GM12892 (cell line): ENCODE results near the gene ELOVL5.
"Not testable (repeated sequence)": the region's sequence is repeated elsewhere in the genome, so short reads cannot be mapped to it uniquely, and the experiment has no call there.

Experiments used
- DNase-seq: peaks from one replicate; pipeline ENCODE4 v3.0.0; 2011; ENCODE audit not compliant: insufficient read length
- FAIRE-seq: peaks from 2 replicates; lab custom pipeline; 2011; peaks lifted over from hg19 to GRCh38; lab: Jason Lieb, UNC
- POLR2A ChIP-seq: IDR thresholded peaks from 2 replicates; pipeline ENCODE4 v1.6.1; 2011; ENCODE audit warnings: low read depth, low read length, control low read depth
- POLR2AphosphoS5 ChIP-seq: IDR thresholded peaks from 2 replicates; pipeline ENCODE4 v1.6.1; 2011; ENCODE audit warnings: low read depth, low read length, control low read depth
- TAF1 ChIP-seq: IDR thresholded peaks from 2 replicates; pipeline ENCODE4 v1.6.1; 2011; ENCODE audit warnings: low read depth, mild to moderate bottlenecking, control low read depth, low read length, borderline replicate concordance

ELOVL5 gene

DNA sequence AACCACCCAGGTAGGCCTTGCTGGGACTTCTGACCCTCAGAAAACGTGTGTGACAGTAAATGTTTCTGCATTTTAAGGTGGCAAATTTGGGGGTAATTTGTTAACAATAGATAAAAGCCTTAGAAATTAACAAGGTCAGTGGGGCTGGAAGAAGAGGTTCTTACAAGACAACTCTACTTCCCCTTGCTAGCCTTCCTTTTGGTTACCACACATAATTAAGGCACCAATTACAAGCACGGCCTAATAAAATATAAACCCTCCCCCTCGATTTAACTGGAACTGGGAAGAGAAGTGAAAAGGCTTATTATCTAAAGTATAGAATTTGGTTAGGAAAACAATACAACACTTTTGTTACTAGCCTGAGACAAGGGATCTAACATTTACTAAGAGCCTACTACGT, 38.8 kb downstream of the ELOVL5 start:
- peak; percentile 53 for FAIRE-seq
- no peak for DNase-seq

DNA sequence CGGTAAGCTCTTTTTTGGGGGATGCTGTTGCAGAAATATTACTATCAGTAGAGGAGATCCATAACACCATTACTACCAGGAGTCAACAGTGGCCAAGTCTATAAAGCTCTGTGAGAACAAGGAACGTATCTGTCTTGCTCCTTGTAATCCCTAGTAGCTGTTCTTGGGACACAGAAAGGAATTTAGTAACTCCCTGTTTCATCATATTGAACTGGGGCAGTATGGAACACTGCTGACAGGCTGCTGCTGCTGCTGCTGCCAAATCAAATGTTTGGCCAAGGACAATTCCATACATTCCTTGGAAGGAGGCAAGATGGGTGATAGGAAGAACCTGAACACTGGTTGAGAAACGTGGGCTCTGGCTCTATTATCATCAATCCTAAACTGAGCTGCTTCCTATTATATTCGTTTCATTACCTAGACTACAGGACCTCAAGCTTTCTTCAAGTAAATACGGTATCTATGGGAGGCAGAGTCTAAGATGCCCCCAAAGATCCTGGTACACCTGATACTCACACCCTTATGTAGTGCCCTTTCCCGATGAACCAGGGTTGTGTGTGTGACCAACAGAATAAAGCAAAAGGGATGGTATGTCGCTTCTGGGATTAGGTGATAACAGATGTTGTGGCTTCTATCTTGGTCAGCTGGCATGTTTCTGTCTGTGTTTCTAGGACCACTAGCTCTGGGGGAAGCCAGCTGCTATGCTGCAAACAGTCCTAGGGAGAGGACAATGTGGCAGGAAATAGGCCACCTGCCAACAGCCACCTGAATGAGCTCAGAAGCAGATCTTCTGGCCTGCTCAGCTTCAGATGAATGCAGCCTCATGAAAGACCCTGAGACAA, 39.5 kb downstream of the ELOVL5 start:
- FAIRE-seq (peak; percentile 51), DNase-seq (no peak)
- TF ChIP-seq POLR2A (no peak), TAF1 (no peak), POLR2AphosphoS5 (no peak)

More for the DNA sequence above, 38.8 kb downstream of the ELOVL5 start:
- TF ChIP-seq POLR2A (no peak), TAF1 (no peak), POLR2AphosphoS5 (no peak)

DNA sequence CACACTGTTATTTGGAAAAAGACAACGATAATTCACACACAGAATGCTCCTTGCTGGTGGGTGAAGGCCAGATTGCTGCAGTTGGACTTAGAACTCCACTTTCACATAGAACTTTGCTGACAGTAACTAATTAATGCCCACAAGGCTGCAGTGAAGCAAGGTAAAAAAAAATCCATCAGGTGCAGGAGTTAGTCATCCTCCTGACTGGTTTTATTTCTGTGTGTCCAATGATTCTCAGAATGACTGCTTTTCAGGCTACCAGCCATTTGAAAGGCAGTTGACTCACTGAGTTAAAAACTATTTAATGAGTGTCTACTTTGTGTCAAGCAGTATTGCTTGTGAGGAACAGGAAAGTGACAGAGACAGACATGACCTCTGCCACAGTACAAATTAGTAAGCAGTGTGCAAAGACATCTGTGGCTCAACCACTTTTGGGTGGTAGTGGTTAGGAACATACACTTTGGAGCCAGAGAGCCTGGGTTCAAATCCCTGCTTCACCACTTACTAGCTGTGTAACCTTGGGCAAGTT, 41.9 kb downstream of the ELOVL5 start:
- DNase-seq (peak; percentile 13), FAIRE-seq (peak; percentile 67)
- TF ChIP-seq POLR2A, result no peak
- no peak for TF ChIP-seq TAF1
- no peak for TF ChIP-seq POLR2AphosphoS5

DNA sequence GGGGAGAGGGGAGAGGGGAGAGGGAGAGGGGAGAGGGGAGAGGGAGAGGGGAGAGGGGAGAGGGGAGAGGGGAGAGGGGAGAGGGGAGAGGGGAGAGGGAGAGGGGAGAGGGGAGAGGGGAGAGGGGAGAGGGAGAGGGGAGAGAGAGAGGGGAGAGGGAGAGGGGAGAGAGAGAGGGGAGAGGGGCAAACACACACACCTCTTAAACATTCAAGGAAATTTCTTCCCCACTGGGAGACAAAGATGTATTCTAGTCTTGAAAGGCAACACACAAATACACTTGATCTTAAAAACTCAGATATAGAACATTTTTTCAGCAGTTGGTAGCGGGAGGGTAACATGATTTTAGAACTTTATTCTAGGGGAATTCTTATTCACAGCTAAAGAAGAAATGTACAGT, 42.5 kb downstream of the ELOVL5 start:
- not testable (repeated sequence) for DNase-seq, FAIRE-seq

DNA sequence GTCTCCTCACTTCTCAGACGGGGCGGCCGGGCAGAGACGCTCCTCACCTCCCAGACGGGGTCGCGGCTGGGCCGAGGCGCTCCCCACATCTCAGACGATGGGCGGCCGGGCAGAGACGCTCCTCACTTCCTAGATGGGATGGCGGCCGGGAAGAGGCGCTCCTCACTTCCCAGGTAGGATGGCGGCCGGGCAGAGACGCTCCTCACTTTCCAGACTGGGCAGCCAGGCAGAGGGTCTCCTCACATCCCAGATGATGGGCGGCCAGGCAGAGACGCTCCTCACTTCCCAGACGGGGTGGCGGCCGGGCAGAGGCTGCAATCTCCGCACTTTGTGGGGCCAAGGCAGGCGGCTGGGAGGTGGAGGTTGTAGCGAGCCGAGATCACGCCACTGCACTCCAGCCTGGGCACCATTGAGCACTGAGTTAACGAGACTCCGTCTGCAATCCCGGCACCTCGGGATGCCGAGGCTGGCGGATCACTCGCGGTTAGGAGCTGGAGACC, 43.2 kb downstream of the ELOVL5 start:
- DNase-seq, FAIRE-seq: not testable (repeated sequence)

DNA sequence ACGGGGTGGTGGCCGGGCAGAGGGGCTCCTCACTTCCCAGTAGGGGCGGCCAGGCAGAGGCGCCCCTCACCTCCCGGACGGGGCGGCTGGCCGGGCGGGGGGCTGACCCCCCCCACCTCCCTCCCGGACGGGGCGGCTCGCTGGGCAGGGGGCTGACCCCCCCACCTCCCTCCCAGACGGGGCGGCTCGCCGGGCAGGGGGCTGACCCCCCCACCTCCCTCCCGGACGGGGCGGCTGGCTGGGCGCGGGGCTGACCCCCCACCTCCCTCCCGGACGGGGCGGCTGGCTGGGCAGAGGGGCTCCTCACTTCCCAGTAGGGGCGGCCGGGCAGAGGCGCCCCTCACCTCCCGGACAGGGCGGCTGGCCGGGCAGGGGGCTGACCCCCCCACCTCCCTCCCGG, 43.8 kb downstream of the ELOVL5 start:
- DNase-seq, FAIRE-seq: not testable (repeated sequence)

DNA sequence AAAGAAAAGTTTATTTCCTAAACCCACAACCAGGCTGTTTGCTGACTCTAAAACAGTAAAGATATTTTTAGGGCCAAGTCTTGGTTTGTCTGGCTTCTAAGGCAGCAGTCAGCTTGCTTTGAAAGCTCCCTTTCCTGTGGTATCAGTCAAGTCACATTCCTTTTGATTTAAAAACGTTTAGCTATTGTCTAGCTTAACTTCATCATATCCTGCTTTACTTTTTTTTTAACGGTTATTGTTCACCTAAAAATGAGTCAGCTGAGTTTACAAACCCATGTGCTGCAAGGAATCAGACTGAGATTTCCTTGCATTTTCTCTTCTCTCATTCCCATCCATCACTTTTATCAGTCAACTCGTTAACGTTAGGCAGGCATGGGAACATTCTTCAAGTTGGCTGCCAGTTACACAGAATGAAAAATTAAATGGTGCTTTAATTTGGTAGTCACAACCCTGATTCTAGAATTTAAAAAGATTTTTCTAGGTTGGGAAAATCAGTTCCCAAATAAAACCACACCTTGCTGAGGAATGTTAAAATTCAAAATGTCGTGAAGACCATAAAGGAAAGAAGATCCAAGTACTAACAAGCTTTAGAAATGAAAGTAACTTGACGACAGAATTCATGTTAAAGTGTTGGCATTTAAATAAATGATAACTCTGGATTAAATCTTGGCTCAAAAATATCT, 45.9 kb downstream of the ELOVL5 start:
- TF ChIP-seq POLR2AphosphoS5 (no peak), POLR2A (no peak), TAF1 (no peak)
- FAIRE-seq (no peak), DNase-seq (no peak)

DNA sequence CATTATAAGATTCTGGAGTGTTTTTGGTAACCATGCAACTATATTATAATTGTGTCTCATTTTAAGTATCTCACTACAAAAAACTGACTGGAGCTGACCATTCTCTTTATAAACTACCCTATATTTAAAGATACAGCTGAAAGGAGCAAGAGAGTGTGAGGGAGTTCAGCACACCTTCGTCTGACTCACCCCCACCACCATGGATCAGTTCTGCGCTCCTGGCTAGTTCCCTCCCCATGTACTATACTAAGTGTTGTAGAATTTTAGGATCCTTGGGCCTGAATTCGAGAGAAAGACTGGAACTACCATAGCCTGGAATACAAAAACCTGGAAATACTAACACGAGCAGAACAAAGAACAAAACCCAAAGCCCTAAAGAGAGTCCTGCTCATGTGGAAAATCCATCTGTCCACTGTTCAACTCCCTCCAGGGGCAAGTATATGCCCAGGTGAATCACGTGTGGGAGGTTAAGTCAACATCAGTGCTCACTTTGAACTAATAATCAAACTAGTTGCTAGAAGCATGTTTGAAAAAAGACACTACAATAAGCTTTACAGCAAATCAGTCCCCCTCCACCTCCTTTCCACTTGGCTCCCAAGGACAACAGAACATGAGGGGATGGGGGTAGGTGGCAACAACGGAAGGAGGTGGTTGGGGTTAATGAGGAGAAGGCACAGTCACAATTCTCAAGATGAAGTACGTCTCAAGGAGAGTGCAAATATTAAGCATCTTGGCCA, 46.8 kb downstream of the ELOVL5 start:
- TF ChIP-seq TAF1, result no peak
- TF ChIP-seq POLR2AphosphoS5, result no peak
- TF ChIP-seq POLR2A, result no peak
- FAIRE-seq (no peak), DNase-seq (no peak)

DNA sequence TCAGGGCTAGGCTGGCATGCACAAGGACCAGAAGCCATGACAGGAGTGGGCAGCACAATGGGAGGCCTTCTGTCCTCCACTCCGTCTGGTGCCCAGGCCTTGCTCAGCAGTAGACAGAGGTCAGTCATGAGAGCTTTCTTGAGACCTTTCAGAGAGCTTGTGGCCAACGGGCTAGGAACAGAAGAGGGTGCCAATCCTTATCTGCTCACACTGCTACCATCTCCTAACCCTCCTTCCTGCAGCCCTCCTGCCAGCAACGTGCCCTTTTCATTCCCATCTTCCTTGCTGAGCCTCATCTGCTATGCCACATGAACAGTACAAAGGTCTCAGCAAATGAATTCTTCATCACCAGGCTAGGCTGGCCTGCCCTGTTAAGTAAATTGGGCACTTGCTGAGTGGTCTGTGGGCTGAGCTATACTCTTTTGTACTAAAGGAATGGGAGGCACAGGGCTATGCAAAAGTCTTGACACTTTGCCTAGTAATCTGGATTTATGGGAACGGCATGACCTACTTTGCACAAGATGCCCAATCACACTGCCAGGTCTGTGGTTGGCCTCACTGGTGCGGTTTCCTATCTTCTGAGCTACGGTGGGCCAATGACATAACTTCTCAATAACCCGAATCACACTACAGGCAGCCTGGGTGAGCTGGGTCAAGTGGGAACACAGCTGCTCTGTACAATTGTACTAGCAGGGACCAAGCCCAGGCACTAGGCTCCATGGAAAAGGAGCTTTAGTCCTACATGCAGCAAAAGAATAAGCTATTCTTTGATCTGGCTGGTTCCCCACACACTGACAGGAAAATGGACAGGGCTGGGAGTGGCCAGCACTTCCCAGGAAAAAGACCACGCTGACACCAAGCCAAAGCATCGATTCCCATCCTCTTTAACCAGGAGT, 47.8 kb downstream of the ELOVL5 start:
- TF ChIP-seq POLR2AphosphoS5, result no peak
- TF ChIP-seq POLR2A, result no peak
- TF ChIP-seq TAF1, result no peak
- FAIRE-seq (no peak), DNase-seq (no peak)

DNA sequence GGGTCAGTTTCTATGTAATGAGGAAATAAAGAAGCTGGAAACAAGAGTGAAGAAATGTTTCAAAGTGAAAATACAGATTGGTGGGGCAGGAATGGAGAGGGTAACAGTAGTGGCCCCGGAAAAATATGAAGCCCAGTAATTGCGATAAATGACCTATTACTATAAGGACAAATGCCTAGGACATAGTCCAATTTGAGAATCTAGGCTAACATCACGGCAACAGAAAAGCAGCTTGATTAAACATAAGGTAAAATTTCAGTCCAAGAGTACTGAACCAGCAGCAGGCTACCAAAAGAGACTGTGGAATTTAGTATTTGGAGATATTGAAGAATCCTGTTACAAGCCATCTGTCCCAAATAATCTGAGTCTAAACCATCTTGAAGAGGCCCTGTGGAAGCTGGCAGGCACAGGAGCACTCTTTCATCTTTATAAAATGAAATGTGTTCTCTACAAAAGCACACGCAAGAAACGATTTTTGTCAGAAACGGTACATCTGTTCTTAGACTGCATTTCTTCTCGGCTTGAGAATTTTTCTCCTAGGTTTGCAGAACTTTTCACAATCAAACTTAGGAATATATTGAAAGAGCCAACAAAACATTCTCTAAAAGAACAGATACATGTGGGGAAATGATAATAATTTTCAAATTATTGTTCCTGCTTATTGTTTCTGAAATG, 49.3 kb downstream of the ELOVL5 start:
- DNase-seq, result no peak
- no peak for FAIRE-seq
- TF ChIP-seq POLR2A (no peak), POLR2AphosphoS5 (no peak), TAF1 (no peak)

DNA sequence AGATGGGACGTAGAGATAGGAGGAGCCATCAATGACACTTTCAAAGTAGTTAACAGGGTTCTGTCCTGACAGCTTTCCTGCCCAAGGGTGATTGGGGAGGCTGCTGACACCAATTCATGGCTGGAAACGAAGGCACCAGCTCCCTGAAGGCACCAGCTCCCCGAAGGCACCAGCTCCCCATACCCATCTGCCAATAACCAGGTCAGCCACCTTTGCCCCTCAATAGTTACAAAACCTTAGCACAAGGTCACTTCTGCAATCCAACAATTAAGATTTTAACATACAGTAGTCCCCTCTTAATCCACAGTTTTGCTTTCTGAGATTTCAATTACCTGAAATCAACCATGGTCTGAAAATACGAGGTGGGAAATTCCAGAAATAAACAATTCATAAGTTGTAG, 51.7 kb downstream of the ELOVL5 start:
- TF ChIP-seq TAF1 (no peak), POLR2AphosphoS5 (no peak)
- DNase-seq (no peak), FAIRE-seq (no peak)
